Trophoblast cell (in vitro differentiated cells and primary cell): ENCODE data around the gene GNAI2. TPM values are rescaled to one million over a fixed set of nuclear protein-coding genes. Genes with fewer than 3 reads are reported as not detected.

Experiments used
- DNase-seq, 2 donors: peaks; one replicate each; pipeline ENCODE4 v3.0.0-alpha.2; 2016
- H2AFZ ChIP-seq: 2 replicates; pipeline ENCODE4 v1.6.1; 2013; ENCODE audit warnings: low read length, moderate library complexity, mild to moderate bottlenecking; ENCODE audit not compliant: insufficient read depth, poor library complexity
- H2AK5ac ChIP-seq: 2 replicates; pipeline ENCODE4 v1.6.1; 2013; ENCODE audit warnings: mild to moderate bottlenecking, low read length
- H2BK120ac ChIP-seq: 2 replicates; pipeline ENCODE4 v1.6.1; 2013; ENCODE audit warnings: low read length, mild to moderate bottlenecking, moderate library complexity; ENCODE audit not compliant: insufficient read depth, poor library complexity
- H2BK12ac ChIP-seq: 2 replicates; pipeline ENCODE4 v1.6.1; 2013; ENCODE audit warnings: mild to moderate bottlenecking, low read length, moderate library complexity
- H2BK5ac ChIP-seq: 2 replicates; pipeline ENCODE4 v1.6.1; 2013; ENCODE audit warnings: low read length, low read depth, moderate library complexity, mild to moderate bottlenecking; ENCODE audit not compliant: poor library complexity
- H3K14ac ChIP-seq: 2 replicates; pipeline ENCODE4 v1.6.1; 2013; ENCODE audit warnings: mild to moderate bottlenecking, low read length
- H3K18ac ChIP-seq: 2 replicates; pipeline ENCODE4 v1.6.1; 2013; ENCODE audit warnings: mild to moderate bottlenecking, low read length
- H3K23ac ChIP-seq: 2 replicates; pipeline ENCODE4 v1.6.1; 2013; ENCODE audit warnings: low read length
- H3K27ac ChIP-seq: 2 replicates; pipeline ENCODE4 v1.5.1; 2013; ENCODE audit warnings: low read depth, mild to moderate bottlenecking, inconsistent platforms, low read length, moderate library complexity
- H3K27me3 ChIP-seq: 2 replicates; pipeline ENCODE4 v1.6.1; 2013; ENCODE audit warnings: inconsistent platforms, mild to moderate bottlenecking, low read length, moderate library complexity; ENCODE audit not compliant: insufficient read depth
- H3K36me3 ChIP-seq, 2 experiments: 1 replicate in 1 of 2; 2 replicates in 1 of 2; pipeline ENCODE4 v1.6.1; 2013; ENCODE audit warnings: low read length in 2 of 2, mild to moderate bottlenecking in 2 of 2, moderate library complexity in 1 of 2; ENCODE audit not compliant: insufficient read depth in 2 of 2, control insufficient read depth in 1 of 2
- H3K4ac ChIP-seq: 2 replicates; pipeline ENCODE4 v1.6.1; 2013; ENCODE audit warnings: low read depth, mild to moderate bottlenecking, low read length, moderate library complexity
- H3K4me1 ChIP-seq, 2 experiments: 1 replicate in 1 of 2; 2 replicates in 1 of 2; pipeline ENCODE4 v1.6.1; 2013; ENCODE audit warnings: low read length in 2 of 2, mild to moderate bottlenecking in 2 of 2, moderate library complexity in 1 of 2; ENCODE audit not compliant: insufficient read depth in 2 of 2, control insufficient read depth in 1 of 2
- H3K4me2 ChIP-seq: 2 replicates; pipeline ENCODE4 v1.6.1; 2013; ENCODE audit warnings: inconsistent platforms, mild to moderate bottlenecking, low read length, moderate library complexity
- H3K4me3 ChIP-seq: 2 replicates; pipeline ENCODE4 v1.5.1; 2013; ENCODE audit warnings: mild to moderate bottlenecking, low read depth, low read length, inconsistent platforms
- H3K79me1 ChIP-seq: one replicate; pipeline ENCODE4 v1.6.1; 2013; ENCODE audit warnings: low read length
- H3K79me2 ChIP-seq: 2 replicates; pipeline ENCODE4 v1.6.1; 2013; ENCODE audit warnings: low read length, mild to moderate bottlenecking; ENCODE audit not compliant: control insufficient read depth, insufficient read depth, poor library complexity
- H3K9ac ChIP-seq: 2 replicates; pipeline ENCODE4 v1.6.1; 2013; ENCODE audit warnings: mild to moderate bottlenecking, low read length
- H3K9me3 ChIP-seq: 2 replicates; pipeline ENCODE4 v1.6.1; 2013; ENCODE audit warnings: low read depth, mild to moderate bottlenecking, control low read depth, inconsistent platforms, low read length; ENCODE audit not compliant: insufficient read depth
- H4K12ac ChIP-seq: 2 replicates; pipeline ENCODE4 v1.6.1; 2013; ENCODE audit warnings: low read depth, mild to moderate bottlenecking, low read length, moderate library complexity
- H4K8ac ChIP-seq: 2 replicates; pipeline ENCODE4 v1.6.1; 2013; ENCODE audit warnings: low read depth, mild to moderate bottlenecking, low read length, moderate library complexity
- H4K91ac ChIP-seq: one replicate; pipeline ENCODE4 v1.6.1; 2013; ENCODE audit warnings: low read depth, mild to moderate bottlenecking, low read length, moderate library complexity
- WGBS: extraction: QIAGEN DNeasy Blood & Tissue Kit; methylation state at CpG from one replicate; pipeline ENCODE4 v1.1.7; 2013; ENCODE audit warnings: missing lambda C conversion rate; ENCODE audit not compliant: insufficient read length, insufficient coverage; ENCODE audit errors: extremely low coverage; 5-methylcytosine and 5-hydroxymethylcytosine counted together
- polyA plus RNA-seq: library from polyadenylated mRNA; stranded (reverse); fragments of 200-250 nt; gene quantifications from 2 replicates; pipeline ENCODE4 v1.2.3, GENCODE V29; 2013

Gene GNAI2
- polyA plus RNA-seq: 191 and 192 TPM in 2 replicates

DNA sequence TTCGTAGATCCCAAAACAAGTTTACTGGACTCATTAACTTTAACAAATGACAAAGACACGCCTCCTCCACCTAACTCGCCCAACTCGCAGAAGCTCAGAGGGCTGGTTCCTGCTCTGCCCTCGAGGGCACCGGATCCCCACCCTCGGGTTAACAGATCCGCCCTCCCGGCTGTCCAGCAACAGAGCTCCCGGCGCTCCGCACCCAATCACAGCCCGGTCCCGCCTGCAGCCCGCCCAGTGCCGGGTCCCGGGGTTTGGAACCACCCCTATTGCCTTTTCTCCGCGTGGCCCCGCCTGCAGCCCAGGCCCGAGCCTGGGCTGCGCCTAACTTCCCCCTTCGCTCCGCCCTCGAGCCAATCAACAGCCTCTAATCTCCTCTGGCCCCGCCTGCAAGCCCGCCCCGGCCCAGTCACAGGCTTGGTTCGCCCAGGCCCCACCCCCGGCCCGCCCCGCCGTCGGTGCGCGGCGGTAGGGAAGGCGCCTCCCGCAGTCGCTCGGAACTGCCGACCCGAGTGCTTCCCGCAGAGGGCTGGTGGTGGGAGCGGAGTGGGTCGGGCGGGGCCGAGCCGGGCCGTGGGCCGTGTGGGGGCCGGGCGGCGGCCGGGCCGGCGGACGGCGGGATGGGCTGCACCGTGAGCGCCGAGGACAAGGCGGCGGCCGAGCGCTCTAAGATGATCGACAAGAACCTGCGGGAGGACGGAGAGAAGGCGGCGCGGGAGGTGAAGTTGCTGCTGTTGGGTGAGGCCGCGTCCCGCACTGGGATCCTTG is at the start of gene GNAI2:
GNAI2 (plus strand) TSS at position 489 of the 768 bp plus-strand sequence; CDS start at position 621, 132 bp downstream.
- peak within 1 kb of the TSS; percentile 38 for H3K27ac ChIP-seq
- H2BK12ac ChIP-seq: no peak within 1 kb of the TSS
- peaks cover 8% of the 10 kb centered on the region for H3K79me1 ChIP-seq
- H3K18ac ChIP-seq: peak within 1 kb of the TSS; percentile 81
- H2BK5ac ChIP-seq: peak within 1 kb of the TSS; percentile 79
- no CpG with 5 or more reads among the region's 75 CpGs for WGBS
- peaks cover 18% of the 10 kb centered on the region for H3K79me2 ChIP-seq
- H3K9me3 ChIP-seq: no peaks in the 10 kb centered on the region
- peak within 1 kb of the TSS; percentile 88 for H3K4me3 ChIP-seq
- peaks cover 10 to 17% of the 10 kb centered on the region in 2 experiments for H3K4me1 ChIP-seq
- no peak within 1 kb of the TSS for H3K23ac ChIP-seq
- peak within 1 kb of the TSS; percentile 47 for H4K12ac ChIP-seq
- peak within 1 kb of the TSS; percentile 94 for H3K9ac ChIP-seq
- H3K14ac ChIP-seq: peak within 1 kb of the TSS; percentile 90
- no peaks in the 10 kb centered on the region for H3K27me3 ChIP-seq
- peak within 1 kb of the TSS; percentile 51 for H4K8ac ChIP-seq
- peak within 1 kb of the TSS; percentile 85 for H4K91ac ChIP-seq
- peak within 1 kb of the TSS; percentile 76 for H2AK5ac ChIP-seq
- peak within 1 kb of the TSS; percentile 69 for H2AFZ ChIP-seq
- peak within 1 kb of the TSS; percentile 79 for H3K4me2 ChIP-seq
- H3K4ac ChIP-seq: peak within 1 kb of the TSS; percentile 90
- H3K36me3 ChIP-seq: peaks cover 10 to 12% of the 10 kb centered on the region in 2 experiments
- peak; percentile 99 for DNase-seq
- H2BK120ac ChIP-seq: peak within 1 kb of the TSS; percentile 84

DNA sequence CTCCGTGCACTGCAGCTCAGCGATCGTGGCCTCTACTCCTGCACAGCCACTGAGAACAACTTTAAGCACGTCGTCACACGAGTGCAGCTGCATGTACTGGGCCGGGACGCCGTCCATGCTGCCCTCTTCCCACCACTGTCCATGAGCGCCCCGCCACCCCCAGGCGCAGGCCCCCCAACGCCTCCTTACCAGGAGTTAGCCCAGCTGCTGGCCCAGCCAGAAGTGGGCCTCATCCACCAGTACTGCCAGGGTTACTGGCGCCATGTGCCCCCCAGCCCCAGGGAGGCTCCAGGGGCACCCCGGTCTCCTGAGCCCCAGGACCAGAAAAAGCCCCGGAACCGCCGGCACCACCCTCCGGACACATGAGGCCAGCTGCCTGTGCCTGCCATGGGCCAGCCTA is 48.3 kb upstream of the GNAI2 start:
- Histone ChIP-seq H4K8ac (no peak overlapping the region), H3K79me1 (no peaks in the 10 kb centered on the region), H3K9me3 (no peaks in the 10 kb centered on the region), H3K18ac (no peak overlapping the region), H3K14ac (no peak overlapping the region), H3K27me3 (no peaks in the 10 kb centered on the region), H4K91ac (no peak overlapping the region), H2BK5ac (no peak overlapping the region), H3K4me2 (no peak overlapping the region), H2BK120ac (no peak overlapping the region), H4K12ac (no peak overlapping the region), H3K36me3 (peaks cover 23 to 34% of the 10 kb centered on the region in 2 experiments), H3K4ac (no peak overlapping the region), H3K9ac (no peak overlapping the region), H3K4me1 (peaks cover 9 to 16% of the 10 kb centered on the region in 2 experiments), H2AFZ (no peak overlapping the region), H3K27ac (no peak overlapping the region), H2AK5ac (no peak overlapping the region), H2BK12ac (no peak overlapping the region), H3K79me2 (no peaks in the 10 kb centered on the region), H3K4me3 (no peak overlapping the region), H3K23ac (no peak overlapping the region)
- WGBS: no CpG with 5 or more reads among the region's 19 CpGs
- DNase-seq: no peak

DNA sequence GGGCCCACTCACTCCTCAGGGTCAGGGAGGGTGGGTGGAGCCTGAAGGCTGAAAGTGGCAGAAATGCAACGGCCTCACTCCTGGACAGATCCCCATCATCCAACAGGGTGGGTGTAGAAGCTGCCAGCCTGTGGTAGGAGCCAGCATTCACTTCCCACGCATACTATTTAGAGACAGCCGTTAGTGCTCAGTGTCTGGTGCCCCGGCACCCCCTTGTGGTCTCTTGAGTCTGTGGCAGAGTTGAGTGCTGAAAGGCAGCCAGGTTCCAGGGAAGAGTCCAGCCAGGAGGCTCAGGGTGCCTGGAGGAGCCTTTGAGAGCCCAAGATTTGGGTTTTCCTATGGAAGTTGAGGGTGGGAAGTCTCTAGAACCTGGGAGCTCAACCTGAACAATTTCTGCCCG is 46.7 kb upstream of the GNAI2 start:
- no peaks in the 10 kb centered on the region for H3K79me2 ChIP-seq
- H3K4ac ChIP-seq: no peak overlapping the region
- no peaks in the 10 kb centered on the region for H3K79me1 ChIP-seq
- peaks cover 0 to 6% of the 10 kb centered on the region in 2 experiments for H3K4me1 ChIP-seq
- no peak overlapping the region for H3K23ac ChIP-seq
- H3K36me3 ChIP-seq: peaks cover 22 to 28% of the 10 kb centered on the region in 2 experiments
- no peaks in the 10 kb centered on the region for H3K9me3 ChIP-seq
- no peak overlapping the region for H3K4me3 ChIP-seq
- H3K9ac ChIP-seq: no peak overlapping the region
- H2BK12ac ChIP-seq: no peak overlapping the region
- no peak overlapping the region for H3K18ac ChIP-seq
- no peak overlapping the region for H3K27ac ChIP-seq
- H3K4me2 ChIP-seq: no peak overlapping the region
- no CpG with 5 or more reads among the region's 5 CpGs for WGBS
- H2BK5ac ChIP-seq: no peak overlapping the region
- H4K91ac ChIP-seq: no peak overlapping the region
- no peaks in the 10 kb centered on the region for H3K27me3 ChIP-seq
- H2BK120ac ChIP-seq: no peak overlapping the region
- DNase-seq: peak; percentile 55 to 67
- H4K8ac ChIP-seq: no peak overlapping the region
- H2AFZ ChIP-seq: no peak overlapping the region
- no peak overlapping the region for H3K14ac ChIP-seq
- H2AK5ac ChIP-seq: no peak overlapping the region
- H4K12ac ChIP-seq: no peak overlapping the region

DNA sequence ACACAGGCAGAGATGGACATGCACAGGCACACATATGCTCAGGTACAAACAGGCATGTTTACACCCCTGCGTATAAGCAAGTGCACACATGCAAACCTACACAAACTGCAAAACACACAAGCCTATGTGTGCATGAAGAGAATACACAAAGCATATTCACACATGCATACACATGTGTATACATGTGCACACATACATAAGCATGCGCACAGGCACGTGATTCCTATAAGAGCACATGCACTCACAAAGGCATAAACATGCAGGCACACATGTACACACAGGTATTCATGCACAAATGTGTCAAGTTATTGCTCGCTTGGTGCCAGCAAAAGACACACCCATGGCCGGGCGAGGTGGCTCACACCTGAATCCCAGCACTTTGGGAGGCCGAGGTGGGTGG is 46.0 kb upstream of the GNAI2 start:
- H3K9me3 ChIP-seq: no peaks in the 10 kb centered on the region

More for the DNA sequence above, 46.0 kb upstream of the GNAI2 start:
- Histone ChIP-seq H2BK5ac (no peak overlapping the region), H2AK5ac (no peak overlapping the region), H3K4me3 (no peak overlapping the region), H3K79me1 (no peaks in the 10 kb centered on the region), H3K14ac (no peak overlapping the region), H2BK120ac (no peak overlapping the region), H2BK12ac (no peak overlapping the region), H3K27me3 (no peaks in the 10 kb centered on the region), H2AFZ (no peak overlapping the region), H3K36me3 (peaks cover 19 to 23% of the 10 kb centered on the region in 2 experiments), H3K79me2 (no peaks in the 10 kb centered on the region), H3K4ac (no peak overlapping the region), H4K12ac (no peak overlapping the region), H4K91ac (no peak overlapping the region), H4K8ac (no peak overlapping the region), H3K27ac (no peak overlapping the region), H3K4me1 (no peaks in the 10 kb centered on the region), H3K18ac (no peak overlapping the region), H3K23ac (no peak overlapping the region), H3K9ac (no peak overlapping the region), H3K4me2 (no peak overlapping the region)
- no peak for DNase-seq
- WGBS: no CpG with 5 or more reads among the region's 7 CpGs
